WTC11 (cell line): Measurements from ENCODE around the gene NFX1. TPM values are rescaled to one million over a fixed set of nuclear protein-coding genes. Genes with fewer than 3 reads are reported as not detected.

ENCODE experiments used
- ATAC-seq: fragments of 200-7000 bp; cut with Tn5 transposase; 2 replicates; pipeline ENCODE4 v1.10.0; 2021; ENCODE audit warnings: mild to moderate bottlenecking, moderate library complexity
- CTCF ChIA-PET: fragments of 300-600 bp; sonication (Branson Sonifier 250); formaldehyde crosslinking; loops from one replicate; lab custom pipeline; 2021; ENCODE audit warnings: antibody characterized with exemption; lab: Charles Lee
- POLR2A ChIA-PET: fragments of 350-600 bp; sonication (Branson Sonifier 250); formaldehyde crosslinking; loops from one replicate; lab custom pipeline; 2021; ENCODE audit warnings: antibody characterized with exemption; lab: Charles Lee
- DNase-seq: peaks from one replicate; pipeline ENCODE4 v3.0.0; 2021; ENCODE audit warnings: low spot score
- H3K27ac Mint-ChIP-seq: 2 replicates; pipeline ENCODE4 v1.8.0; 2021; ENCODE audit warnings: mixed read lengths
- H3K27me3 Mint-ChIP-seq: 2 replicates; pipeline ENCODE4 v1.8.0; 2021; ENCODE audit warnings: low read depth, mild to moderate bottlenecking, moderate library complexity, mixed read lengths
- H3K36me3 Mint-ChIP-seq: 2 replicates; pipeline ENCODE4 v1.8.0; 2021; ENCODE audit warnings: mixed read lengths
- H3K4me1 Mint-ChIP-seq: 2 replicates; pipeline ENCODE4 v1.8.0; 2022; ENCODE audit warnings: mixed read lengths
- H3K4me3 Mint-ChIP-seq: 2 replicates; pipeline ENCODE4 v1.8.0; 2021; ENCODE audit warnings: mild to moderate bottlenecking, moderate library complexity, mixed read lengths
- H3K9me3 Mint-ChIP-seq: 2 replicates; pipeline ENCODE4 v1.8.0; 2021; ENCODE audit warnings: mixed read lengths
- CBFB ChIP-seq: sonication (generic); formaldehyde crosslinking; IDR thresholded peaks from 2 replicates; pipeline ENCODE4 v1.8.1; 2022; ENCODE audit warnings: mild to moderate bottlenecking, low read depth, missing genetic modification reagents
- CREB1 ChIP-seq: sonication (generic); formaldehyde crosslinking; IDR thresholded peaks from 2 replicates; pipeline ENCODE4 v1.8.0; 2023; ENCODE audit warnings: mild to moderate bottlenecking, missing genetic modification reagents
- ELF4 ChIP-seq: sonication (generic); formaldehyde crosslinking; IDR thresholded peaks from 2 replicates; pipeline ENCODE4 v1.8.1; 2022; ENCODE audit warnings: low read depth, mild to moderate bottlenecking, moderate library complexity, missing genetic modification reagents
- FOXK1 ChIP-seq: sonication (generic); formaldehyde crosslinking; IDR thresholded peaks from 2 replicates; pipeline ENCODE4 v1.8.0; 2022; ENCODE audit warnings: mild to moderate bottlenecking, moderate library complexity, missing genetic modification reagents
- GABPB1 ChIP-seq: sonication (generic); formaldehyde crosslinking; IDR thresholded peaks from 2 replicates; pipeline ENCODE4 v1.8.1; 2023; ENCODE audit warnings: mild to moderate bottlenecking, missing genetic modification reagents
- JAZF1 ChIP-seq: fragments of 250-450 bp; sonication (Bioruptor Pico); IDR thresholded peaks from 2 replicates; pipeline ENCODE4 v1.9.0; 2021; ENCODE audit warnings: moderate library complexity, mild to moderate bottlenecking, inconsistent platforms
- MXD4 ChIP-seq: fragments of 250-450 bp; sonication (Bioruptor Pico); IDR thresholded peaks from 2 replicates; pipeline ENCODE4 v1.8.0; 2021; ENCODE audit warnings: mild to moderate bottlenecking, moderate library complexity, borderline replicate concordance
- MYBL2 ChIP-seq: sonication (generic); formaldehyde crosslinking; IDR thresholded peaks from 2 replicates; pipeline ENCODE4 v1.8.1; 2023; ENCODE audit warnings: mild to moderate bottlenecking, moderate library complexity, missing genetic modification reagents
- RORB ChIP-seq: fragments of 250-450 bp; sonication (Bioruptor Pico); IDR thresholded peaks from 2 replicates; pipeline ENCODE4 v1.9.0; 2021; ENCODE audit warnings: mild to moderate bottlenecking
- SP1 ChIP-seq: sonication (generic); formaldehyde crosslinking; conservative IDR thresholded peaks from 2 replicates; pipeline ENCODE4 v1.8.1; 2022; ENCODE audit warnings: missing genetic modification reagents
- ZNF138 ChIP-seq: sonication (generic); formaldehyde crosslinking; conservative IDR thresholded peaks from 2 replicates; pipeline ENCODE4 v1.8.1; 2022; ENCODE audit warnings: mild to moderate bottlenecking, moderate library complexity, missing genetic modification reagents
- ZNF232 ChIP-seq: sonication (generic); formaldehyde crosslinking; IDR thresholded peaks from 2 replicates; pipeline ENCODE4 v1.8.0; 2022; ENCODE audit warnings: mild to moderate bottlenecking, missing genetic modification reagents
- ZNF317 ChIP-seq: sonication (generic); formaldehyde crosslinking; IDR thresholded peaks from 2 replicates; pipeline ENCODE4 v1.8.1; 2023; ENCODE audit warnings: low read depth, mild to moderate bottlenecking, moderate library complexity, missing genetic modification reagents, borderline replicate concordance
- ZNF416 ChIP-seq: fragments of 250-450 bp; sonication (Bioruptor Pico); IDR thresholded peaks from 2 replicates; pipeline ENCODE4 v1.9.0; 2021; ENCODE audit warnings: mild to moderate bottlenecking, inconsistent platforms
- total RNA-seq: library from RNA; stranded (reverse); gene quantifications from 3 replicates; pipeline ENCODE4 v1.2.3, GENCODE V29; 2021
- TF ChIP-seq, protein P1 (sequence below): sonication (generic); formaldehyde crosslinking; IDR thresholded peaks from 2 replicates; pipeline ENCODE4 v1.8.1; 2022; ENCODE audit warnings: low read depth, missing genetic modification reagents, borderline replicate concordance
- TF ChIP-seq, protein P2 (sequence below): sonication (generic); formaldehyde crosslinking; IDR thresholded peaks from 2 replicates; pipeline ENCODE4 v1.8.1; 2022; ENCODE audit warnings: missing genetic modification reagents, borderline replicate concordance
- TF ChIP-seq, protein P3 (sequence below): fragments of 250-450 bp; sonication (Bioruptor Pico); IDR thresholded peaks from 2 replicates; pipeline ENCODE4 v2.1.2; 2022; ENCODE audit warnings: mild to moderate bottlenecking, moderate library complexity
- TF ChIP-seq, protein P4 (sequence below): fragments of 250-450 bp; sonication (Bioruptor Pico); IDR thresholded peaks from 2 replicates; pipeline ENCODE4 v1.9.0; 2021; ENCODE audit warnings: mild to moderate bottlenecking
- TF ChIP-seq, protein P5 (sequence below): sonication (generic); formaldehyde crosslinking; conservative IDR thresholded peaks from 2 replicates; pipeline ENCODE4 v1.8.1; 2022; ENCODE audit warnings: mild to moderate bottlenecking, missing genetic modification reagents
- TF ChIP-seq, protein P6 (sequence below): fragments of 250-450 bp; sonication (Bioruptor Pico); IDR thresholded peaks from 2 replicates; pipeline ENCODE4 v1.9.0; 2021; ENCODE audit warnings: mild to moderate bottlenecking
- TF ChIP-seq, protein P7 (sequence below): sonication (generic); formaldehyde crosslinking; IDR thresholded peaks from 2 replicates; pipeline ENCODE4 v1.8.1; 2022; ENCODE audit warnings: mild to moderate bottlenecking, missing genetic modification reagents, moderate library complexity, borderline replicate concordance

Gene NFX1
- total RNA-seq, 1 experiment from 2014 or later, result 30.9 TPM

DNA sequence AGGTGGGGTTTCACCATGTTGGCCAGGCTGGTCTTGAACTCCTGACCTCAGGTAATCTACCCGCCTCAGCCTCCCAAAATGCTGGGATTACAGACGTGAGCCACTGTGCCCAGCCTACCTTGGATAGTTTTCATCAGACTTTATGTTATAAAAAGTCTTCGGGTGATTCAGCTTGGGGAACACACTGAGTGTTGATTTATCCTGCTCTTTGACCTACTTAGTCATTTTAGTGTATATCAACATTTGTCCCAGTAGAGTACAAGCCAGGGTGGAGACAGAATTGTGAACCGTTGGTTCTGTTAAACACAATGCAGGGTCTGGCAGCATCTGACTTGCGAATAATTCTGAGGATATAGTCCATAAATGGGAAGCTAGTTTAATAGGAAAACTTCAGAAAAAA is 39.7 kb downstream of the NFX1 start:
- Mint-ChIP-seq H3K4me1 (no peaks in the 10 kb centered on the region), H3K4me3 (no peak overlapping the region), H3K27ac (no peak overlapping the region), H3K36me3 (peaks cover 51% of the 10 kb centered on the region), H3K9me3 (no peaks in the 10 kb centered on the region), H3K27me3 (no peaks in the 10 kb centered on the region)
- no peak for TF ChIP-seq CREB1 (CRISPR knock-in tag)
- TF ChIP-seq, protein P1, sequence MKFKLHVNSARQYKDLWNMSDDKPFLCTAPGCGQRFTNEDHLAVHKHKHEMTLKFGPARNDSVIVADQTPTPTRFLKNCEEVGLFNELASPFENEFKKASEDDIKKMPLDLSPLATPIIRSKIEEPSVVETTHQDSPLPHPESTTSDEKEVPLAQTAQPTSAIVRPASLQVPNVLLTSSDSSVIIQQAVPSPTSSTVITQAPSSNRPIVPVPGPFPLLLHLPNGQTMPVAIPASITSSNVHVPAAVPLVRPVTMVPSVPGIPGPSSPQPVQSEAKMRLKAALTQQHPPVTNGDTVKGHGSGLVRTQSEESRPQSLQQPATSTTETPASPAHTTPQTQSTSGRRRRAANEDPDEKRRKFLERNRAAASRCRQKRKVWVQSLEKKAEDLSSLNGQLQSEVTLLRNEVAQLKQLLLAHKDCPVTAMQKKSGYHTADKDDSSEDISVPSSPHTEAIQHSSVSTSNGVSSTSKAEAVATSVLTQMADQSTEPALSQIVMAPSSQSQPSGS (CRISPR knock-in tag), result no peak
- no peak for TF ChIP-seq SP1
- TF ChIP-seq ZNF317 (CRISPR knock-in tag), result no peak
- TF ChIP-seq, protein P2, sequence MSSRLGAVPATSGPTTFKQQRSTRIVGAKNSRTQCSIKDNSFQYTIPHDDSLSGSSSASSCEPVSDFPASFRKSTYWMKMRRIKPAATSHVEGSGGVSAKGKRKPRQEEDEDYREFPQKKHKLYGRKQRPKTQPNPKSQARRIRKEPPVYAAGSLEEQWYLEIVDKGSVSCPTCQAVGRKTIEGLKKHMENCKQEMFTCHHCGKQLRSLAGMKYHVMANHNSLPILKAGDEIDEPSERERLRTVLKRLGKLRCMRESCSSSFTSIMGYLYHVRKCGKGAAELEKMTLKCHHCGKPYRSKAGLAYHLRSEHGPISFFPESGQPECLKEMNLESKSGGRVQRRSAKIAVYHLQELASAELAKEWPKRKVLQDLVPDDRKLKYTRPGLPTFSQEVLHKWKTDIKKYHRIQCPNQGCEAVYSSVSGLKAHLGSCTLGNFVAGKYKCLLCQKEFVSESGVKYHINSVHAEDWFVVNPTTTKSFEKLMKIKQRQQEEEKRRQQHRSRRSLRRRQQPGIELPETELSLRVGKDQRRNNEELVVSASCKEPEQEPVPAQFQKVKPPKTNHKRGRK, result no peak
- TF ChIP-seq GABPB1, result no peak
- no peak for TF ChIP-seq ZNF232 (CRISPR knock-in tag)
- TF ChIP-seq MXD4, result no peak
- no peak for TF ChIP-seq ZNF416
- no peak for TF ChIP-seq CBFB (CRISPR knock-in tag)
- TF ChIP-seq, protein P3, sequence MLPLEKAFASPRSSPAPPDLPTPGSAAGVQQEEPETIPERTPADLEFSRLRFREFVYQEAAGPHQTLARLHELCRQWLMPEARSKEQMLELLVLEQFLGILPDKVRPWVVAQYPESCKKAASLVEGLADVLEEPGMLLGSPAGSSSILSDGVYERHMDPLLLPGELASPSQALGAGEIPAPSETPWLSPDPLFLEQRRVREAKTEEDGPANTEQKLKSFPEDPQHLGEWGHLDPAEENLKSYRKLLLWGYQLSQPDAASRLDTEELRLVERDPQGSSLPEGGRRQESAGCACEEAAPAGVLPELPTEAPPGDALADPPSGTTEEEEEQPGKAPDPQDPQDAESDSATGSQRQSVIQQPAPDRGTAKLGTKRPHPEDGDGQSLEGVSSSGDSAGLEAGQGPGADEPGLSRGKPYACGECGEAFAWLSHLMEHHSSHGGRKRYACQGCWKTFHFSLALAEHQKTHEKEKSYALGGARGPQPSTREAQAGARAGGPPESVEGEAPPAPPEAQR (CRISPR knock-in tag), result no peak
- ChIA-PET CTCF (interaction anchor here (1.1 kb wide), 1 partner anchor 124 kb away, joined by 4 read pairs; no protein-coding TSS in a partner anchor), POLR2A (interaction anchor here (0.7 kb wide), 1 partner anchor 23 kb away, joined by 3 read pairs; no protein-coding TSS in a partner anchor)
- ATAC-seq (no peak), DNase-seq (no peak)

DNA sequence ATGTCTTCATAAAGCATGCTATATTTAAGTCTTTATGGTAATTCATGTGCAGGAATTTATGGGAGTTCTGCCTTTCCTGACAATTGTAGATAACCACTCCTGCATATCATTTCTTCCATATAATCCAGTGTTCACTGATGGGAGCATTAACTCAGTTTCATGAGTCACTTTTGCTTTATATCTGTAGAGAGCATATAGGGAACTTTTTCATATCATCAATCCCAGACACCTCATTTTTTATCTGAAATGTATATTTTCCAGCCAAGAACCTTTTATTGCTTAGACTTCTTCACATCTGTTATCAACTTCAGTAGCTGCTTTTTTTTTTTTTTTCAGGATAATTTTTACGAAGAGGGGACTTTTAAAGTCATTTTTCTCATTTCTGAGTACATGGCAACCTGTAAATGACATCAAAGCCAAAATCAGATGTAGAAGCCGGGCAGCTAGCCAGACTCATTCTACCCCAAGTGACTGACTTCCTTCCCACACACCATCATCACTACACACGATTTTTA is 41.1 kb downstream of the NFX1 start:
- Mint-ChIP-seq H3K27me3 (no peaks in the 10 kb centered on the region), H3K36me3 (peaks cover 58% of the 10 kb centered on the region)
- CTCF ChIA-PET, result interaction anchor here (0.8 kb wide), 1 partner anchor 122 kb away, joined by 3 read pairs; no protein-coding TSS in a partner anchor

DNA sequence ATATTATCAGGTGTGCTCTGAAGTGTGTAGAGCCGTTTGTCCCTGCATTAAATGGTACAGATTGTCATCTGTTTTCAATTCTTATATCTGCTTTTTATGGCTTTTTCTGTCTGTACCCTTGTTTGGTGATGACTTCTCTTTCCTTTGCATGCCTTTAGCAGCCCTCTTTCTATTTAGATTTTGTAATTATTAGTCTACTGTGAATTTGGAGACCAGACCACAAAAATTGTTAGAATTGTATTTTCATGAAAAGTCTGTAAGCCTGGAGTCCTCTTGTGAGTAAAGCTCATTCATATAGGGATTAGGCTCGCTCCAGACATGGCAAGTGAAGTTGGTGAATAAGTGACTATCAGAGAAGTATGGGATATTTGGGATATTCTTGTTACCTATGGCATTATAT is 41.7 kb downstream of the NFX1 start:
- Mint-ChIP-seq H3K4me3 (no peak overlapping the region), H3K36me3 (peaks cover 58% of the 10 kb centered on the region), H3K4me1 (no peaks in the 10 kb centered on the region), H3K27me3 (no peaks in the 10 kb centered on the region), H3K27ac (no peak overlapping the region), H3K9me3 (peaks cover under 1% of the 10 kb centered on the region; the same call in 1 of the 2 replicates)
- ChIA-PET POLR2A (no interaction called here), CTCF (no interaction called here)
- DNase-seq (no peak), ATAC-seq (no peak)
- TF ChIP-seq JAZF1 (CRISPR knock-in tag), result no peak
- TF ChIP-seq GABPB1, result no peak
- TF ChIP-seq ELF4, result no peak
- TF ChIP-seq ZNF317 (CRISPR knock-in tag), result no peak
- TF ChIP-seq, protein P4, sequence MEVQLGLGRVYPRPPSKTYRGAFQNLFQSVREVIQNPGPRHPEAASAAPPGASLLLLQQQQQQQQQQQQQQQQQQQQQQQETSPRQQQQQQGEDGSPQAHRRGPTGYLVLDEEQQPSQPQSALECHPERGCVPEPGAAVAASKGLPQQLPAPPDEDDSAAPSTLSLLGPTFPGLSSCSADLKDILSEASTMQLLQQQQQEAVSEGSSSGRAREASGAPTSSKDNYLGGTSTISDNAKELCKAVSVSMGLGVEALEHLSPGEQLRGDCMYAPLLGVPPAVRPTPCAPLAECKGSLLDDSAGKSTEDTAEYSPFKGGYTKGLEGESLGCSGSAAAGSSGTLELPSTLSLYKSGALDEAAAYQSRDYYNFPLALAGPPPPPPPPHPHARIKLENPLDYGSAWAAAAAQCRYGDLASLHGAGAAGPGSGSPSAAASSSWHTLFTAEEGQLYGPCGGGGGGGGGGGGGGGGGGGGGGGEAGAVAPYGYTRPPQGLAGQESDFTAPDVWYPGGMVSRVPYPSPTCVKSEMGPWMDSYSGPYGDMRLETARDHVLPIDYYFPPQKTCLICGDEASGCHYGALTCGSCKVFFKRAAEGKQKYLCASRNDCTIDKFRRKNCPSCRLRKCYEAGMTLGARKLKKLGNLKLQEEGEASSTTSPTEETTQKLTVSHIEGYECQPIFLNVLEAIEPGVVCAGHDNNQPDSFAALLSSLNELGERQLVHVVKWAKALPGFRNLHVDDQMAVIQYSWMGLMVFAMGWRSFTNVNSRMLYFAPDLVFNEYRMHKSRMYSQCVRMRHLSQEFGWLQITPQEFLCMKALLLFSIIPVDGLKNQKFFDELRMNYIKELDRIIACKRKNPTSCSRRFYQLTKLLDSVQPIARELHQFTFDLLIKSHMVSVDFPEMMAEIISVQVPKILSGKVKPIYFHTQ, result no peak
- TF ChIP-seq, protein P5, sequence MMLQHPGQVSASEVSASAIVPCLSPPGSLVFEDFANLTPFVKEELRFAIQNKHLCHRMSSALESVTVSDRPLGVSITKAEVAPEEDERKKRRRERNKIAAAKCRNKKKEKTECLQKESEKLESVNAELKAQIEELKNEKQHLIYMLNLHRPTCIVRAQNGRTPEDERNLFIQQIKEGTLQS, result no peak

More for the DNA sequence above, 41.1 kb downstream of the NFX1 start:
- no peak overlapping the region; the same call in 1 of the 2 replicates for H3K27ac Mint-ChIP-seq
- H3K4me3 Mint-ChIP-seq, result no peak overlapping the region
- H3K9me3 Mint-ChIP-seq, result no peaks in the 10 kb centered on the region
- TF ChIP-seq, protein P6, sequence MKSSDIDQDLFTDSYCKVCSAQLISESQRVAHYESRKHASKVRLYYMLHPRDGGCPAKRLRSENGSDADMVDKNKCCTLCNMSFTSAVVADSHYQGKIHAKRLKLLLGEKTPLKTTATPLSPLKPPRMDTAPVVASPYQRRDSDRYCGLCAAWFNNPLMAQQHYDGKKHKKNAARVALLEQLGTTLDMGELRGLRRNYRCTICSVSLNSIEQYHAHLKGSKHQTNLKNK (CRISPR knock-in tag), result no peak
- no peak for TF ChIP-seq RORB (CRISPR knock-in tag)
- no peak for TF ChIP-seq SP1
- TF ChIP-seq ZNF138 (CRISPR knock-in tag), result no peak
- no peak for TF ChIP-seq FOXK1 (CRISPR knock-in tag)
- TF ChIP-seq, protein P7, sequence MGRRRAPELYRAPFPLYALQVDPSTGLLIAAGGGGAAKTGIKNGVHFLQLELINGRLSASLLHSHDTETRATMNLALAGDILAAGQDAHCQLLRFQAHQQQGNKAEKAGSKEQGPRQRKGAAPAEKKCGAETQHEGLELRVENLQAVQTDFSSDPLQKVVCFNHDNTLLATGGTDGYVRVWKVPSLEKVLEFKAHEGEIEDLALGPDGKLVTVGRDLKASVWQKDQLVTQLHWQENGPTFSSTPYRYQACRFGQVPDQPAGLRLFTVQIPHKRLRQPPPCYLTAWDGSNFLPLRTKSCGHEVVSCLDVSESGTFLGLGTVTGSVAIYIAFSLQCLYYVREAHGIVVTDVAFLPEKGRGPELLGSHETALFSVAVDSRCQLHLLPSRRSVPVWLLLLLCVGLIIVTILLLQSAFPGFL (CRISPR knock-in tag), result no peak
- no peak for TF ChIP-seq MYBL2
- DNase-seq (no peak), ATAC-seq (no peak)
- POLR2A ChIA-PET, result no interaction called here
- H3K4me1 Mint-ChIP-seq, result no peaks in the 10 kb centered on the region
